ENCODE results near the gene HIPK3.

The HIPK3 gene

GRCh38 chr11:33399421-33399820, 142.2 kb downstream of the HIPK3 start:
- no peak for DNase-seq

- no peak for DNase-seq
These were observed 144.9 kb downstream of the HIPK3 start for GRCh38 chr11:33402066-33402465.

- DNase-seq, result no peak
These were observed 146.2 kb downstream of the HIPK3 start for GRCh38 chr11:33403344-33403743.

GRCh38 chr11:33405834-33406602, 148.8 kb downstream of the HIPK3 start:
- DNase-seq, result no peak
